GM12878 (cell line): ENCODE results near the gene XRCC6. TPM values are rescaled to one million over a fixed set of nuclear protein-coding genes. Genes with fewer than 3 reads are reported as not detected.

Experiments
- ATAC-seq: fragments of 200-7000 bp; cut with Tn5 transposase; 3 replicates; pipeline ENCODE4 v1.9.1; 2020; ENCODE audit warnings: mild to moderate bottlenecking, moderate library complexity
- BruUV-seq: library from RNA; stranded (reverse); fragments of 400-500 nt; replicated peaks from 2 replicates; lab custom pipeline; 2021; lab: Mats Ljungman, UMichigan
- CTCF ChIA-PET: fragments of 300-600 bp; sonication (Branson Sonifier 250); formaldehyde crosslinking; extraction: SDS; loops from one replicate; lab custom pipeline; 2021; ENCODE audit warnings: inconsistent platforms; lab: Yijun Ruan, JAX
- POLR2A ChIA-PET: fragments of 350-600 bp; formaldehyde crosslinking; extraction: SDS; loops from one replicate; lab custom pipeline; 2021; ENCODE audit warnings: inconsistent platforms; lab: Charles Lee
- RAD21 ChIA-PET: fragments of 300-600 bp; sonication (Branson Sonifier 250); formaldehyde crosslinking; loops from one replicate; lab custom pipeline; 2023; ENCODE audit warnings: antibody characterized with exemption; ENCODE audit not compliant: unreplicated experiment; lab: Charles Lee
- SMC1A ChIA-PET: fragments of 300-600 bp; sonication (Branson Sonifier 250); formaldehyde crosslinking; loops from one replicate; lab custom pipeline; 2023; ENCODE audit not compliant: unreplicated experiment, uncharacterized antibody; lab: Charles Lee
- DNase-seq: peaks from one replicate; pipeline ENCODE4 v3.0.0-alpha.2; 2011; ENCODE audit warnings: low read depth, low spot score
- FAIRE-seq: peaks from 3 replicates; lab custom pipeline; 2011; peaks lifted over from hg19 to GRCh38; lab: Jason Lieb, UNC
- H2AFZ ChIP-seq: 2 replicates; pipeline ENCODE4 v1.6.0; 2011; ENCODE audit warnings: low read depth, low read length, control low read depth; ENCODE audit not compliant: control insufficient read depth
- H3K27ac ChIP-seq: 2 replicates; pipeline ENCODE4 v1.5.1; 2011; ENCODE audit warnings: control low read depth; ENCODE audit not compliant: control insufficient read depth, insufficient read depth
- H3K27me3 ChIP-seq, 2 experiments: replicated peaks in 1 of 2; 2 replicates each; pipeline versions ENCODE4 v1.6.0 to v1.6.1; 2011; ENCODE audit warnings: low read length in 1 of 2; ENCODE audit not compliant: control insufficient read depth in 2 of 2, insufficient read depth in 2 of 2
- H3K36me3 ChIP-seq, 2 experiments: 2 replicates each; pipeline ENCODE4 v1.5.1; 2011; ENCODE audit warnings: low read length in 1 of 2; ENCODE audit not compliant: control insufficient read depth in 2 of 2, insufficient read depth in 2 of 2
- H3K4me1 ChIP-seq: 2 replicates; pipeline ENCODE4 v1.6.1; 2011; ENCODE audit warnings: mild to moderate bottlenecking, low read length, moderate library complexity, mixed read lengths; ENCODE audit not compliant: control insufficient read depth, insufficient read depth
- H3K4me2 ChIP-seq: 2 replicates; pipeline ENCODE4 v1.6.0; 2011; ENCODE audit warnings: control low read depth; ENCODE audit not compliant: control insufficient read depth, insufficient read depth
- H3K4me3 ChIP-seq: fragments of 200-600 bp; sonication (generic); 2 replicates; pipeline ENCODE4 v1.5.1; 2016
- H3K79me2 ChIP-seq: 2 replicates; pipeline ENCODE4 v1.6.0; 2011; ENCODE audit warnings: low read length; ENCODE audit not compliant: control insufficient read depth, insufficient read depth
- H3K9ac ChIP-seq: 2 replicates; pipeline ENCODE4 v1.8.0; 2011; ENCODE audit warnings: low read length, control low read depth, mixed read lengths; ENCODE audit not compliant: control insufficient read depth, insufficient read depth
- H3K9me3 ChIP-seq: replicated peaks from 3 replicates; pipeline ENCODE4 v1.5.1; 2011; ENCODE audit warnings: mild to moderate bottlenecking, low read length; ENCODE audit not compliant: control insufficient read depth, insufficient read depth
- H4K20me1 ChIP-seq: 2 replicates; pipeline ENCODE4 v1.6.0; 2011; ENCODE audit not compliant: control insufficient read depth, insufficient read depth
- EGR1 ChIP-seq, 2 experiments: IDR thresholded peaks; 1 replicate in 1 of 2; 2 replicates in 1 of 2; pipeline ENCODE4 v1.6.1; 2011 to 2012; ENCODE audit warnings: low read depth in 2 of 2, low read length in 2 of 2, borderline replicate concordance in 1 of 2, mild to moderate bottlenecking in 1 of 2, moderate library complexity in 1 of 2
- FOXM1 ChIP-seq: IDR thresholded peaks from 2 replicates; pipeline ENCODE4 v1.6.1; 2012; ENCODE audit warnings: low read depth, mild to moderate bottlenecking, inconsistent platforms, low read length, moderate library complexity
- HDGF ChIP-seq: fragments of 450-650 bp; IDR thresholded peaks from 2 replicates; pipeline ENCODE4 v1.6.1; 2016; ENCODE audit warnings: antibody characterized with exemption
- JUND ChIP-seq: IDR thresholded peaks from 2 replicates; pipeline ENCODE4 v1.6.1; 2012; ENCODE audit warnings: low read depth, mild to moderate bottlenecking, low read length, improper control_type of control experiment, moderate library complexity
- MYC ChIP-seq: IDR thresholded peaks from 2 replicates; pipeline ENCODE4 v1.6.1; 2011; ENCODE audit warnings: mild to moderate bottlenecking, low read length, moderate library complexity, inconsistent platforms; ENCODE audit not compliant: insufficient read depth, insufficient replicate concordance, insufficient read length, severe bottlenecking
- NBN ChIP-seq: fragments of 450-650 bp; IDR thresholded peaks from 2 replicates; pipeline ENCODE4 v1.6.1; 2016
- PBX3 ChIP-seq: IDR thresholded peaks from 2 replicates; pipeline ENCODE4 v1.6.1; 2011; ENCODE audit warnings: mild to moderate bottlenecking, low read depth, low read length, moderate library complexity; ENCODE audit not compliant: insufficient replicate concordance
- POLR2AphosphoS2 ChIP-seq: IDR thresholded peaks from 2 replicates; pipeline ENCODE4 v1.6.1; 2011; ENCODE audit warnings: low read depth, mild to moderate bottlenecking, low read length, improper control_type of control experiment, moderate library complexity
- RUNX3 ChIP-seq: IDR thresholded peaks from 2 replicates; pipeline ENCODE4 v1.6.1; 2012; ENCODE audit warnings: low read length, inconsistent platforms
- ZNF207 ChIP-seq: fragments of 450-650 bp; IDR thresholded peaks from 2 replicates; pipeline ENCODE4 v1.6.1; 2014; ENCODE audit warnings: antibody characterized with exemption, mild to moderate bottlenecking, borderline replicate concordance
- WGBS: methylation state at CpG from one replicate; pipeline ENCODE4 v1.1.6; 2016; ENCODE audit warnings: low lambda C conversion rate; ENCODE audit not compliant: insufficient replicate concordance, insufficient coverage; ENCODE audit errors: missing lambda C conversion rate; 5-methylcytosine and 5-hydroxymethylcytosine counted together
- in situ Hi-C: fragments of 300-500 bp; cut with MboI; formaldehyde crosslinking; loops from 9 replicates; pipeline ENCODE4 v1.14.3; 2018; ENCODE audit warnings: mixed read lengths
- intact Hi-C: fragments of 100-400 bp; cut with micrococcal nuclease; formaldehyde crosslinking; loops from one replicate; pipeline ENCODE4 v1.14.2; 2022; ENCODE audit not compliant: unreplicated experiment
- polyA plus RNA-seq, 11 experiments: library from polyadenylated mRNA; depleted of rRNA in 4 of 11; unstranded in 6 of 11; stranded (reverse) in 5 of 11; fragments of >200 nt; fragmentation: Nextera tagmentation in 4 of 11; fragmentation: Illumina TruSeq in 1 of 11; extraction: Ambion mirVana in 4 of 11; extraction: Trizol in 1 of 11; gene quantifications; 1 replicate in 1 of 11; 2 replicates in 10 of 11; pipeline versions ENCODE4 v1.2.1 to v1.2.3, GENCODE V29; 2011 to 2016; ENCODE audit warnings: inconsistent platforms in 2 of 11, missing spikeins in 2 of 11, low read depth in 1 of 11
- total RNA-seq, 4 experiments: library from RNA; depleted of rRNA in 3 of 4; stranded (reverse); fragments of >200 nt in 3 of 4; fragmentation: Illumina TruSeq in 1 of 4; extraction: Trizol in 1 of 4; gene quantifications; 2 replicates each; pipeline versions ENCODE4 v1.2.1 to v1.2.3, GENCODE V29; 2013 to 2021
- TF ChIP-seq, protein P1 (sequence below): fragments of 450-650 bp; IDR thresholded peaks from 2 replicates; pipeline ENCODE4 v1.6.1; 2016; ENCODE audit warnings: mild to moderate bottlenecking, moderate library complexity, borderline replicate concordance

Gene XRCC6
- total and polyA plus RNA-seq, 10 of the 15 experiments (the other 5 are each of a cell fraction or from before 2014, with no cell fraction given) = 186 to 718 (median 348) TPM

GRCh38 chr22:41621911-41622179, 750 bp downstream of the XRCC6 start:
- no peaks in the 10 kb centered on the region for H3K27me3 ChIP-seq
- peak overlapping the region; percentile 97 for H3K27ac ChIP-seq
- H3K9me3 ChIP-seq = no peaks in the 10 kb centered on the region
- peaks cover 5% of the 10 kb centered on the region for H3K4me1 ChIP-seq
- peak overlapping the region; percentile 97 for H3K9ac ChIP-seq
- in situ Hi-C loops = no loop called here
- H2AFZ ChIP-seq = no peak overlapping the region
- no peak for ATAC-seq
- peaks cover 57% of the 10 kb centered on the region for H3K79me2 ChIP-seq
- WGBS = under 1% methylated on average over 8 of the region's 8 CpGs
- TF ChIP-seq HDGF (no peak), RUNX3 (0 out of 2 replicates have a peak, but pooled peaks have one; percentile 0)
- CTCF ChIA-PET = interaction anchor here (1.2 to 4.2 kb wide), 3 partner anchors 24 to 95 kb away, joined by 3 to 16 read pairs (median 3); no protein-coding TSS in a partner anchor
- DNase-seq = no peak
- SMC1A ChIA-PET = interaction anchor here (0.9 to 2.1 kb wide), 2 partner anchors 18 to 154 kb away, joined by 3 to 8 read pairs; partner anchors contain the start of gene PHF5A
- peak; percentile 13 for FAIRE-seq
- POLR2A ChIA-PET = interaction anchor here (0.7 to 4.7 kb wide), 9 partner anchors 17 to 241 kb away, joined by 3 to 74 read pairs (median 9); partner anchors contain the start of genes CCDC134, PMM1, SNU13 and TEF
- H3K4me2 ChIP-seq = peak overlapping the region; percentile 89
- peaks cover 4% of the 10 kb centered on the region; the same call in 1 of the 2 replicates for H4K20me1 ChIP-seq
- H3K4me3 ChIP-seq = peak overlapping the region; percentile 89
- peaks cover 2 to 9% of the 10 kb centered on the region in 2 experiments for H3K36me3 ChIP-seq
- BruUV-seq = no TSS peak
- RAD21 ChIA-PET = interaction anchor here (0.7 to 2.1 kb wide), 7 partner anchors 18 to 322 kb away, joined by 3 to 10 read pairs (median 4); partner anchors contain the start of genes PMM1 and POLR3H
- intact Hi-C loops = loop anchor here (2.0 kb wide), 1 partner anchor 45 kb away; no protein-coding TSS in a partner anchor

- RAD21 ChIA-PET = no interaction called here
- TF ChIP-seq MYC (no peak), NBN (no peak), FOXM1 (no peak), PBX3 (no peak), JUND (no peak), POLR2AphosphoS2 (no peak), EGR1 (IDR thresholded peaks at IDR 0.05; ENCODE audit: borderline replicate concordance in 1 of 2, low read depth in 2 of 2, low read length in 2 of 2) (no peak), ZNF207 (no peak)
- TF ChIP-seq, protein P1, sequence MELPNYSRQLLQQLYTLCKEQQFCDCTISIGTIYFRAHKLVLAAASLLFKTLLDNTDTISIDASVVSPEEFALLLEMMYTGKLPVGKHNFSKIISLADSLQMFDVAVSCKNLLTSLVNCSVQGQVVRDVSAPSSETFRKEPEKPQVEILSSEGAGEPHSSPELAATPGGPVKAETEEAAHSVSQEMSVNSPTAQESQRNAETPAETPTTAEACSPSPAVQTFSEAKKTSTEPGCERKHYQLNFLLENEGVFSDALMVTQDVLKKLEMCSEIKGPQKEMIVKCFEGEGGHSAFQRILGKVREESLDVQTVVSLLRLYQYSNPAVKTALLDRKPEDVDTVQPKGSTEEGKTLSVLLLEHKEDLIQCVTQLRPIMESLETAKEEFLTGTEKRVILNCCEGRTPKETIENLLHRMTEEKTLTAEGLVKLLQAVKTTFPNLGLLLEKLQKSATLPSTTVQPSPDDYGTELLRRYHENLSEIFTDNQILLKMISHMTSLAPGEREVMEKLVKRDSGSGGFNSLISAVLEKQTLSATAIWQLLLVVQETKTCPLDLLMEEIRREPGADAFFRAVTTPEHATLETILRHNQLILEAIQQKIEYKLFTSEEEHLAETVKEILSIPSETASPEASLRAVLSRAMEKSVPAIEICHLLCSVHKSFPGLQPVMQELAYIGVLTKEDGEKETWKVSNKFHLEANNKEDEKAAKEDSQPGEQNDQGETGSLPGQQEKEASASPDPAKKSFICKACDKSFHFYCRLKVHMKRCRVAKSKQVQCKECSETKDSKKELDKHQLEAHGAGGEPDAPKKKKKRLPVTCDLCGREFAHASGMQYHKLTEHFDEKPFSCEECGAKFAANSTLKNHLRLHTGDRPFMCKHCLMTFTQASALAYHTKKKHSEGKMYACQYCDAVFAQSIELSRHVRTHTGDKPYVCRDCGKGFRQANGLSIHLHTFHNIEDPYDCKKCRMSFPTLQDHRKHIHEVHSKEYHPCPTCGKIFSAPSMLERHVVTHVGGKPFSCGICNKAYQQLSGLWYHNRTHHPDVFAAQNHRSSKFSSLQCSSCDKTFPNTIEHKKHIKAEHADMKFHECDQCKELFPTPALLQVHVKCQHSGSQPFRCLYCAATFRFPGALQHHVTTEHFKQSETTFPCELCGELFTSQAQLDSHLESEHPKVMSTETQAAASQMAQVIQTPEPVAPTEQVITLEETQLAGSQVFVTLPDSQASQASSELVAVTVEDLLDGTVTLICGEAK = no peak
Observed at GRCh38 chr22:41625577-41625976, 4.5 kb downstream of the XRCC6 start.

More at GRCh38 chr22:41625577-41625976, 4.5 kb downstream of the XRCC6 start:
- CTCF ChIA-PET = interaction anchor here (0.7 kb wide), 1 partner anchor 36 kb away, joined by 4 read pairs; the partner anchor contains the start of gene PMM1
- Histone ChIP-seq H3K27ac (no peak overlapping the region), H3K27me3 (no peaks in the 10 kb centered on the region), H3K36me3 (peaks cover 4 to 20% of the 10 kb centered on the region in 2 experiments), H4K20me1 (peaks cover 4% of the 10 kb centered on the region; the same call in 1 of the 2 replicates), H2AFZ (no peak overlapping the region), H3K4me3 (no peak overlapping the region), H3K79me2 (peaks cover 25% of the 10 kb centered on the region), H3K9ac (no peak overlapping the region), H3K9me3 (no peaks in the 10 kb centered on the region), H3K4me1 (no peaks in the 10 kb centered on the region), H3K4me2 (no peak overlapping the region)
- in situ Hi-C loops (no loop called here), intact Hi-C loops (no loop called here)
- DNase-seq (no peak), ATAC-seq (no peak), FAIRE-seq (no peak)
- WGBS = 98% methylated on average over 7 of the region's 7 CpGs
- SMC1A ChIA-PET = interaction anchor here (1.0 kb wide), 1 partner anchor 14 kb away, joined by 4 read pairs; no protein-coding TSS in a partner anchor
- no TSS peak for BruUV-seq
- POLR2A ChIA-PET = interaction anchor here (0.5 kb wide), 1 partner anchor 13 kb away, joined by 7 read pairs; no protein-coding TSS in a partner anchor
